GM12892 (cell line): Measurements from ENCODE around the gene CACNA1C.

Source experiments
- POLR2A ChIP-seq: IDR thresholded peaks from 2 replicates; pipeline ENCODE4 v1.6.1; 2011; ENCODE audit warnings: low read depth, low read length, control low read depth
- TAF1 ChIP-seq: IDR thresholded peaks from 2 replicates; pipeline ENCODE4 v1.6.1; 2011; ENCODE audit warnings: low read depth, mild to moderate bottlenecking, control low read depth, low read length, borderline replicate concordance

DNA sequence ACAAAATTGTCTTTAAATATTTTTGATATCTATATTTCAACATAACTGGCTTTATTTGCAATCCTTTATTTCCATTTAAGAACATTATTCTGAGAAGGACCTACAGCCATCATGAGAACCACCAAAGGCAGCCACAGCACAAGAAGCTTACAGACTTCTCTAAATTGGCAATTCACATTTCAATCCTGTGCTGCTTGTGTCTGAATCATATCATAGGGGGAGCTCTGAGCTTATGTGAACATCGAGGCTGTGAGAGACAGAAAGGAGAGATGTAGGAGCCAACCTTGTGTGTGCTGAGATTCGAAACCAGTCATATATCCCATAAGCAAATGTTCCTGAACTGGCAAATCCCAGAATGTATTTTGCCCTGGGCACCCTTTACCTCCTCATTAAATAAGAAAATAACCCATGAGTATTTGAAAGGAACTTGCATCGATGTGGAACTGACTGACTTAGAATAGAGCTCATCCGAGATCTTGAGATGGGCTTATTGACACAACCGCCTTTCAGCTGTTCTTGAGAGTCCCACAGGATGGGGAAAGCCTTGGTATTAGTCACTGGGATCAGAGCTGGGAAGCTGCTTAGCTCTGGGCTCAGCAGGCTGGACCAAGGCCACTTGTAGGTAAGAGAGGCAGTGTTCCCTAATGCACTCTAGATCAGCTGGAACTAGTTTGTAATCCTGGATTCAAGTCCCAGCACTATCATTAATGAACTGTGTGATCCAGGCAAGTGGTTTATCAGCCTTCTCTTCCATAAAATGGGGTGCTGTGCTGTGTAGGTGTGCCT, 329.8 kb downstream of the CACNA1C start:
- no peak for TF ChIP-seq TAF1
- TF ChIP-seq POLR2A, result no peak
